Measurements from ENCODE around the gene KCNH1.

KCNH1 gene

DNA sequence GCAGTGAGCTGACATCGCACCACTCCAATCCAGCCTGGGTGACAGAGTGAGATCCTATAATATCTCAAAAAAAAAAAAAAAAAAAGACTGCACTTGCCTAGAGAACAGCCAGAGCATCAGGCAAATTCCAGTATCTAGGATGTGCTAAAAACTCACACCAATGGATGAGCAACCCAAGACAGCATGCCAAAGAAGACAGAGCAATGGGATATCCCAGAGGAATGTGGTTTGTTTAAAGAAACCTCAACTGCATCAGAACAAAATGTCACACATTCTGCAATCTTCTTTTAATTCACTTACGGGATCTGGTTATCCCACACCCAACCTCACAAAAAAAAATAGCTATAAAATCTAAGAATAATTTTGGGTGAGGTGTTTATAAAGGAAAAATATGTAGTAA is 7.3 kb downstream of the KCNH1 start:
- no peak for TF ChIP-seq GATA3 (IDR thresholded peaks at IDR 0.05; ENCODE audit: low read depth, low read length)
- TF ChIP-seq GATA2 (IDR thresholded peaks at IDR 0.05; ENCODE audit: low read depth, low read length) = no peak

DNA sequence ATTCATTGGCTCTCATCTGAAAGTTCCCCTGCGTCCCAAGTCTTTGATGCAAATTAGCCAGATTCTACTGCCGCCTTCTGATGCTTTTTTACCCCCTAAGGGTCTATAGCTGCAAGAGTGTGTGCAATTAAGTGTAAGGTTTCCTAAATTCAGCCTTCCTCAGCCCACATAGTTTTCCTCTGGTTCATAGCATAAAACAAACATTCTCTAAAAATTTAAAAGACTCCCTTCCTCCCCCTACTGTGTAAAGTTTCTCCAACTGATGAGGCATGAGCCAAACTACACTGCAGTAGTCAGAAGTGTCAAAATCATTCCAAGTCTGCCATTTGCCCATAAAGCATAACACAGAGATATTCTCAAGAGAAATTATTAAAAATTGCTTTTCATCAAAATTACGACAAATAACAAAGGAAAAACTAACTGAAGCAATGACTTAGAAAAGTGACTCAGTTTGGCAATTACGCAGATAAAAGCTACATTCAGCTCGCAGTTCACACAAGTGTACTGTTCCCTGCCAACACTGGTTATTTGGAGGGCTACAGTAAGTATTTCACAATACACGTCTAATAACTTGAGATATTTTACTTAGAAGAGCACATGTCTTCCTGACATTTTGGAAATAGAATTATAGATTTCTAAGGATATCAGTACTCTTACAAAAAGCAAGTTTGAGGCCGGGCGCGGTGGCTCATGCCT is 15.4 kb downstream of the KCNH1 start:
- TF ChIP-seq GATA3 (IDR thresholded peaks at IDR 0.05; ENCODE audit: low read depth, low read length) (no peak), GATA2 (IDR thresholded peaks at IDR 0.05; ENCODE audit: low read depth, low read length) (no peak)

DNA sequence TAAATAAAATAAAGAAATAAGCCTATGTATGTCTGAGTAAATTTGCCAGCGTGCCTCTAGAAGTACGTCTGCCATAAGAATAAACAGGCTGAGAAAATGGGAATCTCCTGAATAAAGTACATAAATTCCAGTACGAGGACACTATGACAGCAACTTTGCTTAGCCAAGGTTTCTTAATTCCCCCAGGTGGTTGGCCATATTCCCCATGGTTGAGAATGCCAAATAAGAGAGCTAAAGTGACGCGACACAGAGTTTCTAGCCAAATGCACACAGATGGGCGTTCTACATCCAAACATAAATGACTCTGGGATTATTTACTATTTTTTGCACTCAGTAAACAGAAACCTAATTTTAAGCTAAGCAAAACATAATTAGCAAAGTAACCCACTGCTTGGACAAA is 19.5 kb downstream of the KCNH1 start:
- TF ChIP-seq GATA2 (IDR thresholded peaks at IDR 0.05; ENCODE audit: low read depth, low read length) (no peak), GATA3 (IDR thresholded peaks at IDR 0.05; ENCODE audit: low read depth, low read length) (no peak)

DNA sequence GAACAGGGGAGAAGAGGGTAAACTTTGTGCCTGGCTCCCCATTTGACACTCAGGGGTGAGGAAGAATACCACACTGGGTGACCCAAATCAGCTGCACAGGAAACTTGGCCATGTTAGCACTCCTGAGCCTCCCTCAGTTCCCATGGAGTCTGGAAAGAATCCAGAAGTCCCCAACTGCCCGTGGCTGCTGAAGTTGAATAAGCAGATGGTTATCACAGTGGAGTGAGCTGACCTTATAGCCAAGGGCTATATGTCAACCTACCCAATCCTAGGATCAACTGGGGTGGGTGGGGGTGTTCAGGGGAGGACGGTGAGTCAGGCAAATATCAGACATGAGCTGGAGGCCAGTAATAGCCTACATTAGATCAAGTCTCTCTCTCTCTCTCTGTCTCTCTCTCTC is 20.4 kb downstream of the KCNH1 start:
- no peak for TF ChIP-seq GATA2 (IDR thresholded peaks at IDR 0.05; ENCODE audit: low read depth, low read length)
- no peak for TF ChIP-seq GATA3 (IDR thresholded peaks at IDR 0.05; ENCODE audit: low read depth, low read length)

DNA sequence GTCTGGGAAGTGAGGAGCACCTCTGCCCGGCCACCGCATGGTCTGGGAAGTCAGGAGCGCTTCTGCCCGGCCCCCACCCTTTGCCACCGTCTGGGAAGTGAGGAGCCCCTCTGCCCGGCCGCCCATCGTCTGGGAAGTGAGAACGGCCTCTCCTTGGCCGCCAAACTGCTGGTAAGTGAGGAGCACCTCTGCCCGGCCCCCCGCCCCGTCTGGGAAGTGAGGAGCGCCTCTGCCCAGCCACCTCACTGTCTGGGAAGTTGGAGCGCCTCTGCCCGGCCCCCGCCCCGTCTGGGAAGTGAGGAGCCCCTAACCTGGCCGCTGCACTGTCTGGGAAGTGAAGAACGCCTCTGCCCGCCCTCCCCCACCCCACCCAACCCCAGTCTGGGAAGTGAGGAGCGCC is 22.6 kb downstream of the KCNH1 start:
- no peak for TF ChIP-seq GATA3 (IDR thresholded peaks at IDR 0.05; ENCODE audit: low read depth, low read length)
- TF ChIP-seq GATA2 (IDR thresholded peaks at IDR 0.05; ENCODE audit: low read depth, low read length) = no peak

DNA sequence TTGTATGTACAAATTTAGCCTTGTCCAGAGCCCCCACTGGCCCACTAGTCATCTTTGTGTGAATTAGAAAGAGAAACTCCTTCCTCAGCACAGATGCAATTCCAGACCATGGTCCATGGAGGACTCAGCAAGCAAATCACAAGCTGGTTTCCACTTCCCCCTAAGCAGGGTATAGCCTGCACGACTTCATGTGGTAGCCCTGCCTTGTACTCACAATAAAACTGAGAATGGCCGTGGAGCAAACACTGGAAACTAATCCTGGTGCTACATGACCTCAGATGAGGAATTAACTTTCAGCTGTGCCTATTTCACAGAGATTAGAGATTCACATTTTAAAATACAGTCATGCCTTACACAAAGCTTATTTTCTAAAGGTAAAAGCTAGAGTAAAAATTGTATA is 32.5 kb downstream of the KCNH1 start:
- TF ChIP-seq GATA3 (IDR thresholded peaks at IDR 0.05; ENCODE audit: low read depth, low read length) (no peak), GATA2 (IDR thresholded peaks at IDR 0.05; ENCODE audit: low read depth, low read length) (no peak)

DNA sequence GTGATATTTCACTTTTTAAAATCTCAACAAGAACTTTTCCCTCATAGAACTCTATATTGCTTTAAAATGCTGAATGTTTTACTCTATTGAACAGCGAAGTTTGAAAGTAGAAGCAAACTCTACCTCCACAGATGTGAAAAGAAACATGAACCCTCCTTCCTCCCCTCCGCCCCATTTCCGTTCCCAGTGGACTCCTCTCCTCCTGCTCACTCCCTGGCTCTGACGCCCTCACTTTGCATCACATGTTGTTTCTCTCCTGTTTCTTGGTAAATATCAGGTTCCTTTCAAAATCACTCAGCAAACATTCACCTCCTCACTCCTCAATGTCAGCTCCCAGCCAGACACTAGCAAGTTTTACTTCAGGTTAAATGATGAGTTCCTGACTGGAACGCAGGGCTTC is 34.6 kb downstream of the KCNH1 start:
- no peak for TF ChIP-seq GATA2 (IDR thresholded peaks at IDR 0.05; ENCODE audit: low read depth, low read length)

DNA sequence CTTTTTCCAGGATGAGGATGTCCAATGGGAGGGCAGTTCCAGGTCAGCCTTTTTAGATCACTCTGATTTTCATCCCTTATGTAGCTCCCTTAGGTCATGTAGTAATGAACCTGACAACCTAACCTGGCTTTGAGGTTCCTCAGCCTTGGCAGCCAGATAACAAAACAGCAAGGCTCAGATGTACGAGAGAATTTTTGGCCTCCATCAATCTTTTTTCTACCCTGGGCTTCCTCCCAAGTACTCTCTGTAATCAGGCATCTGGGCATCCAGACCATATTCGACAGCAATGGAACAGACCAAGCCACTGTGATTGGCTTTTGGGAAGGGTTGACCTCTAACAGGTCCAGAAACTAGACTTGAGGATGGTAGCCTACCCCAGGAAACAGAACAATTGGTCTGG is 38.6 kb downstream of the KCNH1 start:
- TF ChIP-seq GATA2 (IDR thresholded peaks at IDR 0.05; ENCODE audit: low read depth, low read length) (no peak), GATA3 (IDR thresholded peaks at IDR 0.05; ENCODE audit: low read depth, low read length) (no peak)

DNA sequence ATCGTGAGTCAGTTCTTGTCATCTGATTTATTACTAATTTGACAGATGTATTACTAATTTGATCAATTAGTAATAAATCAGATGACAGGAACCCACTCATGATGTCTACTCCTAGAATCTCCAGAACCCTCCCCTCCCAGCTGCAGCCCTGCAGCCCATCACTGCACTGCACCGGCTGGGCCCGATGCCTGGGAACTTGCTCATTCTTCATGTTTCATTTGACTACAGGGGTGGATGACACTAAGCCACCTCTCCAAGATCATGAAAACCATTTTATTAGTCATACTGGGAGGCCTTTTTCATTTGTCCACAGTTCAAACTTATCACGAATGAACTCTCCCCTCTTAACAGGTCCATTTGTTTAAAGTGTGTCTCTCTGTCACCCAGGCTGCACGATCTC is 41.0 kb downstream of the KCNH1 start:
- no peak for TF ChIP-seq GATA3 (IDR thresholded peaks at IDR 0.05; ENCODE audit: low read depth, low read length)
- TF ChIP-seq GATA2 (IDR thresholded peaks at IDR 0.05; ENCODE audit: low read depth, low read length) = no peak

DNA sequence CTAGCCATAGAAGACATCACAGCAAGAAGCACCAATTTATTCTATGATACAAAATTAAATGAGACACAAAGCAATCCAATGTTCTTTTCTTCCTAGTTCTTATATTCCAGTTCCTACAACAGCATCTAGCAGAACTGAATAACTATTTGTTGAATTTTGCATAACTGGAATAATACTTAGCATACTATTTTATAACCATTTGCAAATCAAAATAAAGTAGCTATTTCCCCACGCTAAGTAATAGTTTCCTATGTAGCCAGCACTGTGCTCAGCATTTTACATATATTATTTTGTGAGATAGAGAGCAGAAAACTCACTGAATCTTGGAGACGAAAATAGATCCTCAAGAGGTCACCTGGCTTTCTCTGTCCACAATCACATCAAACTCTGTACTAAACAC is 42.1 kb downstream of the KCNH1 start:
- TF ChIP-seq GATA3 (IDR thresholded peaks at IDR 0.05; ENCODE audit: low read depth, low read length) (no peak), GATA2 (IDR thresholded peaks at IDR 0.05; ENCODE audit: low read depth, low read length) (no peak)

DNA sequence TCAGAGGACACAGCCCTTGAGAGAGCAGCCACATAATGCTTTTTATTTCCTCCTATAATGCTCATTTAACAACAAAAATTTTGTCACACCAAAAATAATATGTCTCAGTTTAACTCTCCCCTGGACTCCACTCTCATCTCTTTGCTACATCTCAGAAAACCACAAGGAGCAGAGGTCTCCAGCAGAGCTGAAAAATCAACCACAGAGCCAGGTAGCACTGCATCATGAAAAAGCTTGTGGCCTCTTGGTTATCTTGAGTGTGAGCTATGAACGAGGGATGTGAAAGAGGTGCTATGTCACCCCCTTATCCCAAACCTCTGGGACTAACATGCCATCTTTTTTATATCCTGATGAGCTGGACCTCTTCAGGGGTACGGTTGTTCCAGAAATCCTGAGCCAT is 44.4 kb downstream of the KCNH1 start:
- no peak for TF ChIP-seq GATA3 (IDR thresholded peaks at IDR 0.05; ENCODE audit: low read depth, low read length)
- no peak for TF ChIP-seq GATA2 (IDR thresholded peaks at IDR 0.05; ENCODE audit: low read depth, low read length)

DNA sequence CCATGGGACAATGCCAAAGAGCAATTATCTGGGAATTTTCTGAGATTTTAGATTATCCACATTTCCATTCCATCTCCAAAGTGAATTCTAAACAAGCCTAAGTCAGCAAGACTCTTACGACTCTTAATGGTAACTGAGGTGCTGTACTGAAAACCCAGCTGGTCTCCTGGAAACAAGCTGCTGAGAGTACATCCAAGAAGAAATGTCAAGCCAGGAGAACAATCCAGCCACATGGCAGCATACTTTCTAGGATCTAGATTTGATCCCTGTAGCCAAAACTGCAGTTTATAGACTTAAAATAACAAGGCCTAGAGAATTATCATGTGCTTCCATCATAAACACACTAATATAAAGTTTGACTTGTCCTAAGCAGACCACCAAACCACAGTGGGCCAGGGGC is 45.8 kb downstream of the KCNH1 start:
- TF ChIP-seq GATA2 (IDR thresholded peaks at IDR 0.05; ENCODE audit: low read depth, low read length) = no peak
- TF ChIP-seq GATA3 (IDR thresholded peaks at IDR 0.05; ENCODE audit: low read depth, low read length) = no peak

DNA sequence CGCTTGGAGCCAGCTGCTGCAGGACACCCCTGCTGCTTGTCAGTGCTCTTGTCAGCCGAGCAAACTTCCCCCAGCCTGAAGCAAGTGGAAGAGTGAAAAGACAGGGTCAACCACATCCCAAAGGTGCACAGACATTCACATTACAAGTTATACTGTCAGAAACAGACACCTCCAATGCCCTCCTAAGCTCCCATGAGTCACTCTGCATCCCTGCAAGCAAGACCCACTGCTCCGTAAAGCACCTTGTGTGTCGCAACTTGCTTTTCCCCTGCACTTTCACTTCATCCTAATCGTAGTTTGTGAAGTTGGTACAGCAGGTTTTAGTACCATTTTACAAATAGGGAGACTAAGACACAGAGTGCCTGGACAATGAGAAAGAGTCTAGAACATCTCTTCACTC is 51.1 kb downstream of the KCNH1 start:
- TF ChIP-seq GATA3 (IDR thresholded peaks at IDR 0.05; ENCODE audit: low read depth, low read length) = no peak
- TF ChIP-seq GATA2 (IDR thresholded peaks at IDR 0.05; ENCODE audit: low read depth, low read length) = no peak

DNA sequence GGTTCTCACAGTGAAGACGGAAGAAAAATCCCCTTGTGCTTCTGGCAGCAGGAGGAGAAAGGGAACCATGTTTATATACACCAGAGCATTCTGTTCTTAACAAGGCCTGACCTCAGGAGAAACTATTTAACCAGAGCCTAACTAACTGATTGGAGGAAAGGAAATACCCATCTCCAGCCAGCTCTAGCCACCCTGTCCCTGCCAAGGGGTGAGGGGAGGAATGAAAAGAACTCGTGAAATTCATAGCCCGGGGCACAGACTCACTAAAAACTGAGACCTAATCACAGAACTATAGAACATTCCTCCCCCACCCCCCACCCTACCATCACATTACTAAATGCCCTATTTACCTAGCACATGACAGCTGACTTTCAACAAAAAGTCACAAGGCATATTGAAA is 65.0 kb downstream of the KCNH1 start:
- TF ChIP-seq GATA2 (IDR thresholded peaks at IDR 0.05; ENCODE audit: low read depth, low read length) (no peak), GATA3 (IDR thresholded peaks at IDR 0.05; ENCODE audit: low read depth, low read length) (no peak)

DNA sequence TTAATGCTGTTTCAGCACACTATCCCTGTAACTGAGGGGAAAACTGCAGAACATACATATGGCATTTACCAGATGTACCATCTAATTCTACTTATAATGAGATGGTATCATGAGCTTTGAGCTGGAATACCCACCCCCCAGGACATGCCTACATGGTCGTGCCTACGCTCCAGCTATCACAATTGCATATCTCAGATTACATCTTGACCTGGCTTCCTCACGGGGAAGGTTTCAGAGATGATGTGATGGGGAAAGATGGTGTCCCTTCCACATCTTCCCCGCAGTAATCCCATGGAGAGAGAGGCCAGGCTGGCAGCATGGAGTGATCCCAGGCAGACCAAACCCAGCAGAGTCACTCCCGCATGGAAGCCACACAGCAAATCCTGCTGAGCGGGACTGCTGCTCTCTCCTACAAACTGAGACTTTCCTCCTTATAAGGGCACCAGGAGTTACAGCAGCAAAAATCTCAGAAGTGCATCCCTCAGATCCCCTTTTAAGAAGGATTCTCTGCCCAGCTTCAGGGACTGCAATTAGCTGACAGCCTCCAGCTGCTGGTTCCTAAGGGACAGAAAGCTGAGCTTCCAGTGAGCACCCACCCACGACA is 67.1 kb downstream of the KCNH1 start:
- TF ChIP-seq GATA2 (IDR thresholded peaks at IDR 0.05; ENCODE audit: low read depth, low read length) = peak; percentile 98
- peak; percentile 96 for TF ChIP-seq GATA3 (IDR thresholded peaks at IDR 0.05; ENCODE audit: low read depth, low read length)

DNA sequence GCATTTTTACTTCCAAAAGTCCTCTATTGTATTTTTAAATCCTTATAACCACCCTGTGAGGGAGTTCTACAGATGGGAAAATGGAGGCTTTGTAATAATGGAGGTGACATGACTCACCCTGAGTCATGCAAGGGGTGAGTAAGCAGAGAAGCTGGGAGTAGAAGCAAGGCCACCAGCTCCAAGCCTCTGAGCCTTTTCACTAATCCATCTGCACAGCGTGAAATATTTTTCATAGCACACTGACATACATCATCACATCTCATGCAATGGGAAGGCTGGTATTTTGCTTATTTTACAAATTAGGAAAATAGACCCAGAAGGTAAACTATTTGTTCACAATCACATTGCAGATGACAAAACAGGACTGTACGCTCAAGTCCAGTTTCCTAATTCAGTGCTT is 96.9 kb downstream of the KCNH1 start:
- TF ChIP-seq GATA2 (IDR thresholded peaks at IDR 0.05; ENCODE audit: low read depth, low read length) (no peak), GATA3 (IDR thresholded peaks at IDR 0.05; ENCODE audit: low read depth, low read length) (no peak)
